ENCODE data around the gene STX18. TPM values are rescaled to one million over a fixed set of nuclear protein-coding genes. Genes with fewer than 3 reads are reported as not detected.

The STX18 gene
- total RNA-seq, 1 donor from 2014 or later = 36.7 TPM

DNA sequence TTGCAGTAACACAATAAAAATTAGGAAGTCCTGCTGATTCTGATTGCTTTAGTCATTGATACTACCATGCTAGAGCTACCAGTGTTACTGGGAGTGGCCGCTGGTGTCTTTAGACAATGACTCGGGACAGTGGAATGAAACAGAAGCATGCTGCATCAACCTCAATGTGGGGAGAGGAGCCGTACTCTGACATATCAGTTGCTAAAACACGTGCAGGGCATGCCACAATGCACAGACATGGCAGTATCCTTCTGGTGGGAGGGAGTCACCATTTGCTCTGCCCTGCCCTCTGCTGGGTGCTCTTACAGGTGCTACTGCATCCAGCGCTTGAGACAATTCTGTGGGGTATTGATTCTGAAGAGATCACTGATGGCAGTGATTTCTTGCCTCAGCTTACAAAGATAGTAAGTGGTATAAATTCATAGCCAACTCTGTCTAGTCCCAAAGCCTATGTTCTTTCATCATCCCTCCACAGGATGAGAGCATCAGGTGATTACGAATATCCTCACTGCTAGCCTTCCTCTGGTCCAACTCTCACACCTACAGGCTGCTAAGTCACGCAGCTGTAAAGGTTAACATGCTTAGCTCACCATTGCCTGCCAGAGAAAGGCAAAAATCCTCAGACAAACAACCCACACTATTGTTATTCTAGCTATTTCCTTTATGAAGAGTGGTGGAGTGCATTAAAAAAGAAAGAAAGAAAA lies 111.2 kb downstream of the STX18 start:
- Mint-ChIP-seq H3K4me3 (no peak overlapping the region), H3K9me3 (no peaks in the 10 kb centered on the region), H3K36me3 (ENCODE audit: low read depth) (no peaks in the 10 kb centered on the region), H3K27me3 (ENCODE audit: low read depth) (no peaks in the 10 kb centered on the region), H3K4me1 (peaks cover 27% of the 10 kb centered on the region), H3K27ac (ENCODE audit: unreplicated experiment) (peak overlapping the region; percentile 46)
- DNase-seq (ENCODE audit: low read depth, low spot score) = peak; percentile 59
- TF ChIP-seq, protein P1, sequence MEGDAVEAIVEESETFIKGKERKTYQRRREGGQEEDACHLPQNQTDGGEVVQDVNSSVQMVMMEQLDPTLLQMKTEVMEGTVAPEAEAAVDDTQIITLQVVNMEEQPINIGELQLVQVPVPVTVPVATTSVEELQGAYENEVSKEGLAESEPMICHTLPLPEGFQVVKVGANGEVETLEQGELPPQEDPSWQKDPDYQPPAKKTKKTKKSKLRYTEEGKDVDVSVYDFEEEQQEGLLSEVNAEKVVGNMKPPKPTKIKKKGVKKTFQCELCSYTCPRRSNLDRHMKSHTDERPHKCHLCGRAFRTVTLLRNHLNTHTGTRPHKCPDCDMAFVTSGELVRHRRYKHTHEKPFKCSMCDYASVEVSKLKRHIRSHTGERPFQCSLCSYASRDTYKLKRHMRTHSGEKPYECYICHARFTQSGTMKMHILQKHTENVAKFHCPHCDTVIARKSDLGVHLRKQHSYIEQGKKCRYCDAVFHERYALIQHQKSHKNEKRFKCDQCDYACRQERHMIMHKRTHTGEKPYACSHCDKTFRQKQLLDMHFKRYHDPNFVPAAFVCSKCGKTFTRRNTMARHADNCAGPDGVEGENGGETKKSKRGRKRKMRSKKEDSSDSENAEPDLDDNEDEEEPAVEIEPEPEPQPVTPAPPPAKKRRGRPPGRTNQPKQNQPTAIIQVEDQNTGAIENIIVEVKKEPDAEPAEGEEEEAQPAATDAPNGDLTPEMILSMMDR (conservative IDR thresholded peaks at IDR 0.05) = peak; percentile 75

DNA sequence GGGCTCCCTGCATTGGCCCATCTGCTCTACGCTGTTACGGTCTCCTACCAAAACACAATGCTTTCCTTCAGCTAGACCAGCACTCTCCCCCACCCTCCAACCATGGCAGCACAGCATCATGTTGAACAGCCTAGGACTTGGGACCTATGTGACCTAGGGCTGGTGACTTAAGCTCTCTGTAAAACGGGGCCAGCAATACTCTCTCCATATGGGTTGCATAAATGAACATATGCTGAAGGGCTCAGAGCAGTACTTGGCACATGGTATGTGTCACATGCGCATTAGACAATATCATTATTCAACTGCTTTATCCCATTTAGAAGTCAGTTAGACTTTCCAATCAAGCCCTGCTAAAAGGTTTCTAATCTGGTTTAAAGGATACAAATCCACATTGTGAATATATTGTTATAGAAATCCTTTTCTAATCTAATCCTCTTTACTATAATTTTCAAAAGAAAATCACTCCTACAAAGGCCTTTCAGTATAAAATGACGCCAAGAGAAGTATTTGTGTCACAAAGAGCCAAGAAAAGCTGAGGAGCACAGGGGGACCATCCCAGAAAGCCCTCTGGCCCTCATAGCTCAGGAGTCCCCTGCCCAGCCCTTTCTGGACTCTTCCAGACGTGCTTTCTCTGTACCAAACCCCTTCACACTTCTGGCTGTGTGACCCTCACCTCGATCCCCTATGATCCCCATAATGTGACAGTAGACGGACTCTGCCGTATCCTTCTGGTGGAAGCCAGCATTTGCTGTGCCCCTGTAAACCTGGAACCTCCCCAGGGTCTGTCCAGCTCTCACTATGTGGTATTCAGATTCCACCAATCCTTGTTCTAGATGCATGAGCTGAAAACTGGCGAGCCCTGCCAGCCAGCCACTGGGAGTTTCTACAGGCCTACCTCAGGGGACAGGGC lies 112.6 kb downstream of the STX18 start:
- H3K9me3 Mint-ChIP-seq = no peaks in the 10 kb centered on the region
- TF ChIP-seq, protein P1 (conservative IDR thresholded peaks at IDR 0.05) = no peak
- H3K27me3 Mint-ChIP-seq (ENCODE audit: low read depth) = no peaks in the 10 kb centered on the region
- no peak for DNase-seq (ENCODE audit: low read depth, low spot score)
- no peak overlapping the region for H3K4me3 Mint-ChIP-seq
- no peak overlapping the region for H3K27ac Mint-ChIP-seq (ENCODE audit: unreplicated experiment)
- no peaks in the 10 kb centered on the region for H3K36me3 Mint-ChIP-seq (ENCODE audit: low read depth)
- peaks cover 27% of the 10 kb centered on the region for H3K4me1 Mint-ChIP-seq

DNA sequence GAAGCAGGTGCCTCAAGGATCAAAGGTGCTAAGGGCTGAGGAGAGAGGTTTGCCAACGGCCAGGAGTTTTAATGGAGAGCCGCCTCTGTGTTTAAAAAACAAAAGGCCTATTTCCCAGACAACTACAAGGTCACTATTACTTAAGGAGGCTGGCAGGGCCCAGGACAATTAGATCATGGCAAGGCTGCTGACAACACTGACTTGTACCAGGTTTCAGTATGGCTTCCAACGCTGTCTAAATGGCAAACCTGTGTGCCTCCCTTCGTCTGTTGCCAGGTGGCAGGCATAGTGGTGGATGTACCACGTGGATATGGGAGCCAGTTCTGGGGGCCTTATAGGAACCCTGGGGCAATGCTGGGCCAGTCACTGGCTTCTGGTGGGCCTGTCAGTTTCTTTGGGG lies 114.0 kb downstream of the STX18 start:
- TF ChIP-seq, protein P1 (conservative IDR thresholded peaks at IDR 0.05) = no peak
- Mint-ChIP-seq H3K4me1 (peaks cover 35% of the 10 kb centered on the region), H3K9me3 (no peaks in the 10 kb centered on the region), H3K27ac (ENCODE audit: unreplicated experiment) (no peak overlapping the region), H3K27me3 (ENCODE audit: low read depth) (no peaks in the 10 kb centered on the region), H3K36me3 (ENCODE audit: low read depth) (peaks cover 2% of the 10 kb centered on the region), H3K4me3 (no peak overlapping the region)
- no peak for DNase-seq (ENCODE audit: low read depth, low spot score)

DNA sequence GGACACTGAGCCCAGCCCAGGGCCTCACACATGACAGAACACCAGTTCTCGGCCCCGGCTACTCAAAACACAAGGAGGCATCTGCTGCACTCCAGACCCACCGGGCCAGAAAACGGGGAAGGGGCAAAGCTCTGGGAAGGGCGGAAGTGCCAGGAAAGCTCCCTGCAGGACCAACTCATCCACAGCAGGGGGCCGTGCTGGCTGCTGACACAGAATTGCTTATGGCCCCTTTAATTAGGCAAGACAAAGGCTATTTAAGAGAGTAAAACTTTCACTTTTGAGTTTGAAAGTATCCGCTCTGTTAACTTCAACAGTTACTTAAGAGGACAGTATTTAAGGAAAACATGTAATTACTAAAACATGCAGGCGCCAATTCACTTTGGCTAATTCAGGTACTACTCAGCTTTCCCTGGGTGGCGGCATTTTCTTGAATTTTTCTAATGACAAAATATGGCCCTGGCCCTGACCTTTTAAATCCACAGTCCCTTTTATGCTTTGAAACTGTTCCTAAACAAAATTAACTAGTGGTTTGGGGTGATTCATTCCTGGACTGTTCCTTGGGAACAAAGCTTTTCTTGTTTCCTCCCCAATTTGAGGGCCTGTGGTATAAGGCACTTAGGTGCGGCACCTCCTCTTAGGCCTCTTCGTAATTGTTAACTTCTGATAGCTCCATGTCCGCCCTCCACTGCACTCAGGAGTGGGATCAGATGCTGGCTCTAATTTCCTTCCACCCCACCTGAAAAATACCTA lies 114.6 kb downstream of the STX18 start:
- Mint-ChIP-seq H3K9me3 (no peaks in the 10 kb centered on the region), H3K27me3 (ENCODE audit: low read depth) (no peaks in the 10 kb centered on the region), H3K27ac (ENCODE audit: unreplicated experiment) (no peak overlapping the region), H3K4me3 (no peak overlapping the region), H3K4me1 (peaks cover 35% of the 10 kb centered on the region), H3K36me3 (ENCODE audit: low read depth) (peaks cover 2% of the 10 kb centered on the region)
- TF ChIP-seq, protein P1 (conservative IDR thresholded peaks at IDR 0.05) = peak; percentile 21
- no peak for DNase-seq (ENCODE audit: low read depth, low spot score)

DNA sequence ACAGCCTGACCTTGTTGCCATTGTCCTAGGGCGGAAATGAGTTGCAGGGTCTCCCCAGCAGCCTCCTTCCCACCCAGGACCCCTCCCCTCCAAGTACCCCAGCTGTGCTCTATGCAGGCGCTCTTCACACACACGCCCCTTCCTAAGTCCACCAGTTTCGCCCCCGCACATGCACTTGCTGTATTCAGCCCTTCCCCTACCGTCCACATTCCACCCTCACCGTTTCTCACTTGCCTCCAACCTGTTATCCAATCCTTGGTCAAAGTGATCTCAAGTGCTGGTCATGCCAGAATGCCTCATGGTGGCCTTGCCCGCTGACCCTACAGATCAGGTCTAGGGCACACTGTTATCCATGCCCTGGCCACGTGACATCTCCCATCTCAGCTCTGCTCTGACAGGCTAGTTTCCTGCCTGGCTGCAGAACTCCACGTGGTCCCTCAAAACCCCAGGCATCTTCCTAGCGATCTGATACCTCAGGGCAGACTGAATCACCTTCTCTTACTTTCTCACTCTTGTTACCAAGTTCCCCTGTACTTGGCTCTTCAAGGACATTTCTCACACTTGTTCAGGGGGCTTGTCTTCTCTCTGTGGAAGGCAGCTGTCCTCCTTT lies 115.2 kb downstream of the STX18 start:
- peaks cover 2% of the 10 kb centered on the region for H3K36me3 Mint-ChIP-seq (ENCODE audit: low read depth)
- peaks cover 35% of the 10 kb centered on the region for H3K4me1 Mint-ChIP-seq
- no peak overlapping the region for H3K4me3 Mint-ChIP-seq
- H3K27ac Mint-ChIP-seq (ENCODE audit: unreplicated experiment) = peak overlapping the region; percentile 7
- TF ChIP-seq, protein P1 (conservative IDR thresholded peaks at IDR 0.05) = no peak
- DNase-seq (ENCODE audit: low read depth, low spot score) = no peak
- no peaks in the 10 kb centered on the region for H3K9me3 Mint-ChIP-seq
- no peaks in the 10 kb centered on the region for H3K27me3 Mint-ChIP-seq (ENCODE audit: low read depth)

Measured in neural crest cell (in vitro differentiated cells).